ENCODE results near the gene GATAD2A.

The GATAD2A gene

DNA sequence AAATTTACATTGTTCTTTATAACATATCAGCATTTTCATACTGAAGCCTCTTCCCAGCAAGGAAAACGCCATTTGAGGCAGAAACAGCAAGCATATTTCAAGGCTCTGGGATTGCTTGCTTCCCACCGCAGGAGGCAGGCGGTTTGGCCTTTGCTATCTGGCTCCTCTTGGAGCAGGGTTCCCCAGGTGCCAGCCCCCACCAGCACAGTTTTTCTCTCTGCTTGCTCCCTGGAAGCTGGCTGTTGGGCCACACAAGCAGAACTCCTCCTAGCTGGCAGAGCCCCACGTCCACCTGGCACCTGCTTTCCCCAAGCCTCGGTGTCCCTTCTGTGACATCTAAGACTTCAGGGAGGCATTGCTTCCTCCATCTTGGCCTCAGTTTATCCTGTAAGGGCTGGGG lies 16.7 kb downstream of the GATAD2A start:
- no peak for DNase-seq

DNA sequence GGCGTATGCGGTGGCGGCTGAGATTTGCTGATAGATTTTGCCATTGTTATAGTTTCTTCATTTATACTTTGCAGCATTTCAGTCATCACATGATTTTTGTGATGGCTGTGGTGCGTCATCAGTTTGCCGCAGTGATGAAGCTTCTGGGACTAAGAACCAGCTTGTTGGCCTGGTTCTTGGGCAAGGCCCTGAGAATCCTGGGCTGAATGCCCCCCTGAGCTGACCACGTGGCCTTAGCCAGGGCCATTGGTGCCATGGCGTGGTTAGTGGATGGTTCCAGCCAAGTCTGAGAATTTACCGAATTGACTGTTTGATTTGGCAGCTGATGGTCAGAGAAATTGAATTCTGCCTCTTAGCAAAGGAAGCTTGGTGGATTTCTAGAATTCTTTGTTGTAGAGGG lies 17.8 kb downstream of the GATAD2A start:
- DNase-seq = no peak

DNA sequence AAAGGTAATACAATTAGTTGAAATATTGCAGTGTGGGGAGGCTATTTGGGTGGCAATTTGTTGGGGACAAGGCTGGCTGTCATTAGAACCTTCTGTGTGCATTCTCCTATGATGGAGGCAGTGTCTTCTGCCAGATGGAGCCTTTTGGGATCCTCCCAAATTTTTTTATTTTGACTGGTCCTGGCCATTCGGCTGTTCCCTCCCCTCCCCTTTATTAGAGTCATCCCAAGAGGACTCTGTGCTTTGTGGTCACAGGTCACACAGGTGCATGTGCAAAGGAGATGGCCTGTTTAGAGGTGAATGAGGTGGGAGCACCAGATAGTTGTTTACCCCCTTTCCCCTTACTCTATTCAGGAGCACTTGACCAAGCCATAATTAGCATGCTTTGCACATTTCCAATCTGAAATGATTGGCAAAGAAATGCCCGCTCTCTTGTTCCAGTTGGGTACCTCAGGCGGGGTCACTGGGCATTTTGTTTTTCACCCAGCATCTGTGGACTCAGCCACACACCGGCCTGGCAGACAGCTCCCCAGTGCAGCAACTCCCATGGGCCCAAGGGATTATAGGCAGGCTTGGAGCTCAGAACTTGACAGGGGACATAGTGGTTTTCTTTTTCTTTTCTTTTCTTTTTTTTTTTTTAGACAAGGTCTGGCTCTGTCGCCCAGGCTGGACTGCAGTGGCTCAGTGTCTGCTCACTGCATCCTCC lies 19.8 kb downstream of the GATAD2A start:
- DNase-seq = no peak

DNA sequence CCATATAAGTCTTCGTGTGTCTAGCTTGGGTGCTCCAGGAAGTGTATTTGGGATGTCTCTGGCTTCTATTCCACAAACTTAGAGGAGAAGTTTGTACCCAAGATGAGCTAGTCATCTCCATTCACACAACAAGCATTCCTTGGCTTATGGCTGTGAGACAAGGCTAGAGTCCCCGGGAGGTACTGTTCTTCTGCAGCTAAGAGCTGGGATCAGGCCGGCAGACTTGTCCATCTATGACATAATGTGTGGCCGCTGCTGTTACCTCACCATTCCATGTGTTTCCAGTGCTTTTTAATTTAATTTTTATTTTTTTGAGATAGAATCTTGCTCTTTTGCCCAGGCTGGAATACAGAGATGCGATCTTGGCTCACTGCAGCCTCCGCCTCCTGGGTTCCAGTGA lies 20.7 kb downstream of the GATAD2A start:
- DNase-seq = no peak

DNA sequence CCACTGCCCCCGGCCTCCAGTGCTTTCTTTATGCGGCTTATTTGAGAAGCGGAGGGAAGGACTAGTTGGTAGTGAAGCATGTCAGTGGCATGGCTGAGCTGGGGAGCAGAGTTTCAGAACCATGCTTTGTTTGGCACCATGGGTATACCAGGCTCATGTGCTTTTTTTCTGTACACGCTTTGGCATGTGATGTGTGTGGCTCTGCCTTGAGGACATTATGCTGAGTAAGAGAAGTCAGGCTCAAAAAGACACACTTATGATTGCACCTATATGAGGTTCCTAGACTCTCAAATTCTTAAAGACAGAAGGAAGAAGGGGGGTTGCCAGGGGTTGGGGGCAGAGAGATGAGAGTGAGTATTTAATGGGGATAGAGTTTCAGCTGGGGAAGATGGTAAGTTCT lies 21.3 kb downstream of the GATAD2A start:
- DNase-seq = no peak

DNA sequence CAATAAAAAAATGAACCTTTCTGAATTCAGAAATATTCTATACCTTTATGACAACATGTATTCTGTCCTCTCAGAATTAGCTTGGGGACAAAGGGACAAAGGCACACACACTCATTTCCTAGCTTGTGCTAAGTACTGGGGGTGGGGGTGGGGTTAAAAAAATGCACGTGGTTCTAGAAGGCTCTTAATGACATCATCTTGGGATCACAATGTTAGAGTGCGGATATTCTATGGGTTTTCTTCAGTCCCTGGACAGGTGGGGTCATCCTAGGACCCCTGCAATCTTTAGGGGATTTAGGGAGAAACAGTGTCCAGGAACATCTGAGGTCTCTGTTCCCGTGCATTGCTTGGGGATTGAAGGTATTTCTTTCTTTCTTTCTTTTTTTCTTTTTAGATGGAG lies 21.8 kb downstream of the GATAD2A start:
- DNase-seq = no peak

DNA sequence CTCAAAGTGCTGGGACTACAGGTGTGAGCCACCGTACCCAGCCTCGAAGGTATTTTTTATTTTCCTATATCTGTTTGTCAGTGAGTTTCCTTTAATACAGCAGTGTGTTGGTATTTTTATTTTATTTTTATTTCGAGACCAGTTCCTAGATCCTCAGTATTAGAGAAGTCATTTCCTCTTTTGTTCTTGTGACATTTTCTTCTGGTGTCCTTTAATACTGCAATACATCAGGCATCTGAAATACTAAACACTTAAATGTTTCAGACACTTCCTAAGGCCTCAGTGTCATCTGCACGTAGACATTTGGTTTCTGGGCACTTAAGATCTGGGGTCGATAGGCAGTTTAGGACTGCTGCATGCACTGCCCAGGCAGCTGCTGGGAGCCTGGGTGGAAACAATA lies 22.5 kb downstream of the GATAD2A start:
- no peak for DNase-seq

DNA sequence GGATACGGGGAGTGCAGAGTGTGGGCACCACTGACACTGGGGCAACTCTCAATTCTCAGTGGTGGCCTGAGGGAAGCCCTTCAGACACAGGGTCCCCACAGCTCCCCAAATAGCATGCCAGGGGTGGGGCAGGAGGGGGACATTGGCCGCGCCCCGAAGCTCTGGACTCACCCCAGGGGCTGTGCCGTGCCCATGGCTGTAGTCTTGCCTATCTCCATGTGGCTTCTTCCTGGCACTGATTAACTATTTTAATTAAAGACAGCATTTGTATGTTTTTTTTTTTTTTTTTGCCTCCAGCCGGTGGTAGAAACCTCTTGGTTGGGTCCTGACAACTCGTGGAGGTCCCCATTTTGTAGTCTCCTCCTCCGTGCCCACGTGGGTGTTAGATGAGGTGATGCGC lies 23.3 kb downstream of the GATAD2A start:
- no peak for DNase-seq

DNA sequence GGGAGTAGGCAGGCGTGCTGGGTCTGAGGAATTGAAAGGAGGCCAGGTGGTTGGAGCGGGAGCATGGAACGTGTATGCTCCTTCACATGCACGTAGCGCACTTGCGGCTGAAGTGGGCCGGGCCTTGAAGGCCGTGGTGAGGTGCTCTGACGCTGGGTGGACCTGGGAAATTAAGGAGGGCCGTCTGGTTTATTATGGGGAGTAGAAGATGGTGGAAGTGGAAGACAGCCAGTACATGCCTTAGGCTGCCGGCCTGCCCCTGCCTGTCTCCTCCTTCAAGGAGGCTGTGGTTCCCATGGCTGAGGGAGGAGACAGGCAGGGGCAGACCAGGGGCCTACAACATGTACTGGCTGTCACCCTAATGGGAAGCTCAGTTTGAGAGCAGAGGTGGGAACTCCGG lies 23.9 kb downstream of the GATAD2A start:
- no peak for DNase-seq

DNA sequence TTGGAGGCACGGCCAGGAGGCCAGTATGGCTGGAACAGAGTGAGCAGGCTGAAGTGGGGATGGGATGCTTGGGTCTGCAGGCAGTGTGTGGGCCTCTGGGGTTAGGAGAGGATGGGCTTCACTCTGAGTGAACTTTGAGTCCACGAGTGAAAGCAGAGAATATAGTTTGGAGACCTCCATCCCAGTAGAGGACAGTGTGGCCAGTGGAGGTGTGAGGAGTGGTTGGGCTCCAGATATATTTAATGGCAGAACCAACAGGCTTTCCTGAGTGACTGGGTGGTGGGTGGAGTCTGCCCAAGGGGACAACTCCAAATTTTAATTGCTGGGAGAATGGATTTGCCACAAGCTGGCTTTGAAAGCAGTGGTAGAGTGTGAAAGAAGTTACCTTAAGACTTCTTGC lies 27.3 kb downstream of the GATAD2A start:
- DNase-seq = no peak

DNA sequence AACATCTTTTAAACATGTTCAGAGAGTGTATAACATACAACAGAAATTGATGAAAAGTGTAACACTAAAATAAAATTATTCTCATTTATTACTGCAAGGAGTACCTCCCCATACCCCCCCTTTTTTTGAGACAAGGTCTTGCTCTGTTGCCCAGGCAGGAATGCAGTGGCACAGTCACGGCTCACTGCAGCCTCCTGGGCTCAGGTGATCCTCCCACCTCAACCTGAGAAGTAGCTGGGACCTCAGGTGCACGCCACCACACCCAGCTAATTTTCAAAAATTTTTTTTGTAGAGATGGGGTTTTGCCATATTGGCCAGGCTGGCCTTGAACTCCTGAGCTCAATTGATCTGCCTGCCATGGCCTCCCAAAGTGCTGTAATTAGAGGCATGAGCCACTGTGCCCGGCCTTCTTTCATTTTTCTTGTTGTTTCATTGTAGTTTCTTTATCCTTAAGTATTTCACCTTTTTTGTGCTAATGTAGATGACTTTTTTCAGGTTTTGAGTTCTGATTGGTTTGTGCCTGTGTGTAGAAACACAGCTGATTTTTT lies 28.3 kb downstream of the GATAD2A start:
- DNase-seq = no peak

DNA sequence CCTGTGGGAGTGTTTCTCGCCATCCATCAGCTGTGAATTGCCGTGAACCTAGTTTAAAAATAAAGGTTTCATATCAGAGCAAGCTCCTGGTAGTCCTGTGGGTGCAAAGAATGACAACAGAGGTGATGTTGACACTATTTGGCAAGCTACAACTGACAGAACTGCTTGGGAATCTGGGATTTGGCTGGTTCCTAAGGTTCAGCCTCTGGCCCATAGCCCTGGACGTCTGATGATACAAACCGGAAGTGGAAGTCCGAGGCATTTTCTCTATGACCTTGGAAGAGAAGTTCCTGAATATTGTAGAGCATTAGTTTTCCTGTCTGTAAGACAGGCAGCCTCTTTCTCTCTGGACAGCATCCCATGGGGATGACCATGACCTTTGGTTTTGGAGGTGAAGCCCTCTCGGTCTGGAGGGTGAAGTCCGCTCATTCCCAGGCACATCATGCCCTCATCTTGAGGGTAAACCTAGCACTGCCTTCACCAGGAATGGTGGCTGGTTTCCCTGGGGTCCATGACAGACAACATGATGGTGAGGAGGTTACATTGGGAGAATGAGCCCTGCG lies 29.1 kb downstream of the GATAD2A start:
- DNase-seq = no peak

DNA sequence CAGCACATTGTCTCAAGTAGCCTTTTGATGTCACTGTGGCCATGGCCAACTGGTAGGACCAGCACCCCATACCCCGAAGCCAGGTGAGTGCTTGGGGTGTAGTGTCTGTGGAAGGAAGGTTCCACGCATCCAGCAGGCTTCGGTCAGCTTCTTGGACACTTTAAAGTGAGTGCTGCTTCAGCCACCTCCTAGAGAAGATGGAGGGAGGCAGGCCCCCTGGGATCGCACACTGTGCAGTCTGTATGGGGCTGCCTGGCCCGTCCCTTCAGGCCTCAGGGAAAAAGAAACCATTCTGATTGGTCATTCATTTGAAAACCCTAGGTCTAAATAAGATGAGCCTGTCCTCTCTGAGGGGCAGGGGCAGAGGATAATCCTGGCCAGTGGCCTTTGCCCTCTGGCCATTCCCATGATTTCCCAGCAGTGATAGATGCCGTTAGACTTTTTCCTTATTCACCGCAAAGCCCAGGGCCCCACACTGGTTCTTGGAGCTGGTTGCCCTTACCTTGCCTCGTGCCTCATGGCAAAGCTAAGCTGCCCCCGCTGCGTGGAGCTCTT lies 30.7 kb downstream of the GATAD2A start:
- no peak for DNase-seq

DNA sequence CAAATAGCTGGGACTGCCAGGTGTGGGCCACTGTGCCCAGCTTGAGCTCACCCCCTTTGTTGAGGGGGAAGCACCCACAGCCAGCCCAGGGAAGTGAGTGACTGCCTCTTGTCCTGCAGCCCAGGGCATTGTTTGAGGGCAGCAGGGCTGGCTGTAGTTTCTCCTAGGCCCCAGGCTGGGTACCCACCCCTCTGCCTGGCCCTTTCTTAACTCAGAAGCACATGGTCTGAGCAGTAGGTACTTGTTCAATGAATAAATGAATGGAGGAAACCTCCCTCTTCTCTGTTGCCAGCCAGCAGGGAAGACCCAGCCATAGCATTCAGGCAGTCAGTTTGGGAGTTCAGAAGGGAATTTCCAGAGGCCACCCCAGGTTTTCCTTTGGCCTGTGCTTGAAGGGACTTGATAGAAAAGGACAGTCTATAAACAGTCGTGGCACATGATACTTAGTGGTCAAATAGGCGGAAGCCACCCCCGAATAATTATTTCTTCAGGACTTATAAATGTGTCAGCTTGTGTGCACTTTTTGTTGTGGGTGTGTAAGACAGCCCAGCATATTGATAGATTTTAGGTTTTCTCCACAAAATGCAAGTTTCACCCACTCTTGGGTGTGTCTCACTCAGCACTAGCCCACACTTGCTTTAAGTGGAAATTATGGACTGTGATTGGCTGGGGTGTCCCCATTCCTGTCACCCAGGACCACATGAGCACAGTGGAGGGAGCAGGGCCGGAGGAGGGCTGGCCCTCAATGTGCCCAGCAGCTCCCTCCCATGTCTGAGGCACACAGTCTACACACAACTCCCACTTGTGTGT lies 33.1 kb downstream of the GATAD2A start:
- no peak for DNase-seq

DNA sequence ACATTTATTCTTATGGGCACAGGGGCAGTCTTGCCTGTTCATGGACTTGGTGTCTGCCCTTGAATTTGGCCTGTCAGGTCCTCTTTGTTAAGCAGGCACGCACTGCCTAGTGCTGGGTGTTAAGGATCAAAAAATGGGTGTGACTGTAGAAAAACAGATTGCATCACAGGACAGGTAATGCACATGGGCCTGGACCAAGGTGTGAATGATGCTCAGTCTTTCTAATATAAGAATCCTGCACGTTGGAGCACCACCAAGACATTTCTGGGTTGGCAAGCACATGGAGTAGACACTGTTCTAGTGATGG lies 33.7 kb downstream of the GATAD2A start:
- DNase-seq = no peak

DNA sequence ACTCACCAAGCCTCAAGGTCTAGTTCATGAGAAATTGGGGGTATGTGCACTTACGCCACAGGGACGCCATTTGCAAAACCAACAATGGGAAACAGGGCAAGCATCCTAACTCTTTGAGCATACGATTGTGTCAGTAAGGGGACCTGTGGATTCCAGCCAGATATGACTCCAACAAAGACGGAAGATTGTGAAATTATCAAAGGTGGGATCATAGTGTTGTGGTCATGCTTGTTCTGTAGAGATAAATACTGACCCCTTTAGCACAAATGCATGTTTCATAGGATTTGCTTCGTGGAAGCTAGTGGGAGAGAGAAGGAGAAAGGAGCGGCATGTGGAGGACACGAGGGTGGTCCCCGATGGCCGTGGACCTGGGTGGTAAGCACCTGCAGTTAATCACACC lies 37.8 kb downstream of the GATAD2A start:
- DNase-seq = no peak

DNA sequence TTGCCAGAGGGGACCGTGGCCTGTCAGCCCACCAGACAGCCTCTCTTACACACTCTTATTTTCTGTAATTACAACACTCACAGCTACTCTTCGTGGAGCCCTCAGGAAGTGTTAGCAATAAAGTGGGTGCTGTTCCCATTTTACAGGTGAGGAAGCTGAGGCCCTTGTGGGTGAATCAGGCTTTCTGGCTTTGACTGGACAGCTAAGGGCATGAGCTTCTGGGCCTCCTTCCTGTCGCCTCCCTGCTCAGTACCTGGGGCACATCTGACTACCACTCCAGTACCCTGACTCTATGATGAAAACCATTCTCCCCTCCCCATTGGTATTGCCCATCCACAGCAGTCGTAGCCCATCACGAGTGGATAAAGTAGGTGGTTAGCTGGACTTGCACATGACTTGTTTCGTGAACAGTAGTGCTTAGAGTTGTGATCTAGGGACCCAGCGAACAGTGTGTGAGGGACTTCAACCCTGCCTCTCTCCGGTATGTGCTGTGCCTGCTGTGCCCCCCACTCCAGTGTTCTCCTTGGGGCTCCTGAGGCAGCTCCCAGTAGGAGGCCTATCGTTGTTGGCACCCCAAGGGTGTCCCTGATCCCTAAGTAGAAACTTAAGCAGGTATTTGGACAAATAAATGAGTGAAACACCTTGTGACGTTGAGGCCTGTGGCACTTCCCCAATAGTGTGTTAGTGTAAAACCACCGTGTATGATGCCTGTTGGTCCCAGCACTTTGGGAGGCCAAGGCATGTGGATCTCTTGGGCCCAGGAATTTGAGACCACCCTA lies 38.6 kb downstream of the GATAD2A start:
- no peak for DNase-seq

DNA sequence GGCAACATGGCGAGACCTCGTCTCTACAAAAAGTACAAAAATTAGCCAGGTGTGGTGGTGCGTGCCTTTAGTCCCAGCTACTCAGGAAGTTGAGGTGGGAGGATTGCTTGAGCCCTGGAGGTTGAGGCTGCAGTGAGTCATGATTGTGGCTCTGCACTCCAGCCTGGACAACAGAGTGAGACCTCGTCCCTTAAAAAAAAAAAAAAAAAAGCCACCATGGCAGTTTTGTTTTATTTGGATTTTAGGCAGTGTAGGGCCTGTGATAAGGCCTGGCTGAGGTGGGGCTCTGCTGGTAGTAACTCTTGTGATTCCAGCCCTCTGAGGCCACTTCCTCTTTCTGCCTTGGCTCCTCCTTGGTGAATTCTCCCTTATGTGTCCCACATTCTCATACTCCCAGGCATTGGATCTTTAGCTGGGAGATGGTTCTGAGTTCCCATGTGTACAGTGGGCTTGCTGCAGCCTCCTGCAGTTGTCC lies 39.2 kb downstream of the GATAD2A start:
- no peak for DNase-seq

DNA sequence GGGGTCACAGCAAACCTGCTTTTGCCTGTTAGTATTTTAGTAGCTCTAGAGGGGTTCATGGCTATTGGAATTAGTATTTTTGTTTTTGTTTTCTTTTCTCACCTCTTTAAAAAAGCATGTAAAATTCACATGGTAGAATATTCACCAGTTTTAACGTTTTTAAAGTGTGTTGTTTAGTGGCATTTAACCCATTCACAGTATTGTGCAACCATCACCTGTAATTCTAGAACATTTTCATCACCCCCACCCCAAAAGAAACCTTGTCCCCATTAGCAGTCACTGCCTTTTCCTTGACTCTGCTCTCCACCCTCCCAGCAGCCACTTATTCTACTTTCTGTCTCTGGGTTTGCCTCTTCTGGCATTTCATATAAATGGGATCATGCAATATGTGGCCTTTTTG lies 39.8 kb downstream of the GATAD2A start:
- DNase-seq = no peak

DNA sequence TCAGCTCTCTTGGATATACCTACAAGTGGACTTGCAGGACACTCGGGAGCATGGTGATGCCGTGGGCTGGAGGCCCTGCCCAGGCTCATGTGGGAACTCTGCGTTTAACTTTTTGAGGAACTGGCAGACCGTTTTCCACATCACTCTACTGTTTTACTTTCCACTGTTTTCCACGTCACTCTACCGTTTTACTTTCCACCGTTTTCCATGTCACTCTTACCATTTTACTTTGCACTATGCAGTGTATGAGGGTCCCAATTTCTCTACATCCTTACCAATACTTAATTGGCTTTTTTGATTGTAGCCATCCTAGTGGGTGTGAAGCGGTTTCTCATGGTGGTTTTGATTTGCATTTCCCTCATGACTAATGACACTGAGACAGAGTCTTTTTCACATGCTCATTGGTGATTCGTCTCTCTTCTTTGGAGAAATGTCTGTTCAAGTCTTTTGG lies 40.5 kb downstream of the GATAD2A start:
- DNase-seq = no peak

DNA sequence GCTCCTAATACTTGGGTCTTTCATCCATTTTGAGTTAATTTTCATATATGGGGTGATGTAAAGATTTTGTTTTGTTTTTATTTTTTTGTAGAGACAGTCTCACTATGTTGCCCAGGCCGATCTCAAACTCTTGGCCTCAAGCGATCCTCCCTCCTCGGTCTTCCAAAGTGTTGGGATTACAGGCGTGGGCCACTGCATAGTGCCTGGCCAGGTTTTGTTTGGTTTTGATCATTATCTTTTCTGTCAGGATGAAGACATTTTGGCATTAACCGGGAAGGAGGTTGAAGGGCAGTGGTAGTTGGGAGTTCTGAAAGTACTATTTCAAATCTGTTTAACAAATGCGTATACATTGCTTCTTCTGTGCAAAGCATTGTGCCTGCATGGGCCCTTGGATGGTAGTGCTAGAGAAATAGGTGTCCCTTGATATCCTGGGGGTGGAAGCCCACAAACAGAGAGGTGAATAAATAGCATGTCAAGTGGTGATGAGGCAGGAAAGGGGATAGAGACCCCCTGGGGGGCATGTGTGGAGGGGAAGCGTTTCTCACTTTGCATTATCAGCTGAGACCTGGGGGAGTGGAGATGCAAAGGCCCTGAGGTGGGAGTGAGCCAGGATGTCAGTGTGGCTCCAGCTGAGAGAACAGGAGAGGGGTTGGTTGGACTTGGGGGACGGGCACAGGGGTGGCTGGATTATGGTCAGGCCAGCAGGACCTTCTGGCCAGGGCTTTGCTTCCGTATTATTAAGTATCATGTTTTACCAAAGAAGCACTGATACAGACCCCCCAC lies 41.4 kb downstream of the GATAD2A start:
- no peak for DNase-seq
